Right ventricle myocardium inferior (tissue), 1 donor: ENCODE results near the gene ZNF497. TPM values are rescaled to one million over a fixed set of nuclear protein-coding genes. Genes with fewer than 3 reads are reported as not detected.
"Not testable (repeated sequence)": the region's sequence is repeated elsewhere in the genome, so short reads cannot be mapped to it uniquely, and the experiment has no call there.

Source experiments
- ATAC-seq: fragments of 200-7000 bp; cut with Tn5 transposase; one replicate; pipeline ENCODE4 v1.9.1; 2020; ENCODE audit warnings: mild to moderate bottlenecking, moderate library complexity
- DNase-seq: peaks from one replicate; pipeline ENCODE4 v3.0.0; 2021; ENCODE audit errors: missing footprints
- intact Hi-C: fragments of 100-400 bp; cut with DNase I; formaldehyde crosslinking; loops from one replicate; pipeline ENCODE4 v1.11.0; 2022
- total RNA-seq: library from RNA; stranded (reverse); fragmentation: NEBNext Ultra II Directional; extraction: Animal tissue kit (Norgen Biotek cat#: 25700); gene quantifications from one replicate; pipeline ENCODE4 v1.2.1, GENCODE V29; 2021
- donor health status: DM: no; HTN: yes; CAD: no; lungs with severe emphysema.

Gene ZNF497
- total RNA-seq, 1 donor from 2014 or later = 0.19 TPM

DNA sequence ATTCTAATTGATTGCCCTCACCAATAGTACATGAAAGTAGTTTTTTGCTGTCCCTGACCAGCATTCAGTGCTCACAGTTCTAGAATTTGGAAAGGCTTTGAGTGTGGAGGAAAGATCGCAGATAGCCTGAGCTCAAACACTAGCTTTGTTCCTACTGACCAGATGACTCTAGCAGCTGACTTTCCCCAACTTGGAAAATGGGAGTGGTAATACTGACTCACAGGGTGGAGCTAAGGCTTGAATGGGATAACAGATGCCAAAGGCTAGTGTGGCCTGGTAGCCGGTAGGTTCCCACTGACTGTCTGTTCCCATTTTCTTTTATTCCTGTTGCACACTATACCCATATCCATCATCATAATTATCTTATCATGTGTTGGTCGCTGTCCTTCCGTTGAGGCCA, 32.1 kb downstream of the ZNF497 start:
- DNase-seq (no peak), ATAC-seq (no peak)
- intact Hi-C loops = no loop called here

GRCh38 chr19:58328999-58329398, 33.6 kb downstream of the ZNF497 start:
- ATAC-seq (no peak), DNase-seq (no peak)
- intact Hi-C loops = no loop called here

DNA sequence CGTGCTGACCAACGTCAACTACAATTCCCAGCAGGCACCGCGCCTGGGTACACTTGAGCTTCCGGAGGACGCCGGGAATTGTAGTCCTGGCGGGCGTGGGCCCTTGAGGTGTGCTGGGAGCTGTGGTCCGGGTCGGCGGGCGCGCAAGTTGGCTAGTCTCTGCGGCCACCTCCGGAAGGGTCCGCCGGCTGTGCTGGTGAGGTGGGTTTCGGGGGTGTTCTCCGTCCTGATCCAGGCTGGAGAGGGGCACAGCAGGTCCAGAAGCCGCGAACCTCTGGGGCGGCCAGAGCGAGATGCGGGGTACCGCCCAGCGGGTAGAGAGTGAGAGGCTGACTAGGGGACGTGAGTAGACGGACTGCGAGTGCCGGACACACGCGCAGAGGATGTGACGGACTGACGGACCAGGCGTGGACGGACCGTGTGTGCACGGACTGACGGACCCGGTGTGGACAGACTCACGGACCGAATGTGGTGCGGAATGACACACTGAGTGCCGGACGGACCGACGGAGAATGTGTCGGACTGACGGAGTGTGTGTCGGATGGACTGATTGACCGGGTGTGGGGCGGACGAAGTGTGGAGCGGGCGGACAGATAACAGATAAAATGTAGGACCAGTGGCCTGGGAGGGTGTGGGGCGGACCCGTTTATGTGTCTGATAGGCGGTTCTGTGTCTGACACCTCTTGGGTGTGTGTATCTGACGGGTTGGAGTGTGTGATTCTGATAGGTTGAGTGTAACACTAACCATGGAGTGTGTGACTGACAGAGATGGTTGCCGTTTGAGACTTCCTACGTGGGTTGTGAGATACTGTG, 35.4 kb downstream of the ZNF497 start, which contains the start of gene ZSCAN22:
ZSCAN22 (plus strand) TSS at position 81 of the 813 bp plus-strand sequence. CDS start 7,809 bp downstream, outside the sequence.
- intact Hi-C loops = loop anchor here (1.0 to 2.0 kb wide), 2 partner anchors 35 to 54 kb away; partner anchors contain the start of genes ZNF497 and ZNF837
- peak; percentile 99 for DNase-seq
- ATAC-seq = peak; percentile 97

DNA sequence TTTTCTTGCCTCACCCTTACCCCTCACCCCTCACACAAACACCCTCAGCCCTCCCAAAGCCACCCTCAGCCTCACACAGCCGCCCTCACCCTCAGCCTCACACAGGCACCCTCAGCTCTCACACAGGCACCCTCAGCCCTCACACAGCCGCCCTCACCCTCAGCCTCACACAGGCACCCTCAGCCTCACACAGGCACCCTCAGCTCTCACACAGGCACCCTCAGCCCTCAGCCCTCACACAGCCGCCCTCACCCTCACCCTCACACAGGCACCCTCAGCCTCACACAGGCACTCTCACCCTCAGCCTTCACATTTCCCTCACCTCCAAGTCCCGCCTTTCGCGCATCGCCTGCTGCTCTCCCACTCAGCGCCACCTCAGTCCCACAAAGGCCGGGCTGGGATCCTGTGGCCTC, 36.0 kb downstream of the ZNF497 start:
- ATAC-seq = no peak
- DNase-seq = no peak
- intact Hi-C loops = loop anchor here (2.0 kb wide), 1 partner anchor 54 kb away; the partner anchor contains the start of gene ZNF837

- ATAC-seq (no peak), DNase-seq (no peak)
- intact Hi-C loops = loop anchor here (2.0 kb wide), 1 partner anchor 55 kb away; the partner anchor contains the start of gene ZNF837
Observed at GRCh38 chr19:58325311-58326022, 37.1 kb downstream of the ZNF497 start.

GRCh38 chr19:58319241-58319640, 43.3 kb downstream of the ZNF497 start:
- no peak for ATAC-seq
- no peak for DNase-seq
- intact Hi-C loops = no loop called here

- no peak for DNase-seq
- ATAC-seq = no peak
- intact Hi-C loops = no loop called here
Observed at GRCh38 chr19:58318297-58318696, 44.3 kb downstream of the ZNF497 start.

- DNase-seq = no peak
- intact Hi-C loops = no loop called here
- ATAC-seq = no peak
Observed at GRCh38 chr19:58317476-58318072, 45.0 kb downstream of the ZNF497 start.

- DNase-seq (no peak), ATAC-seq (no peak)
- intact Hi-C loops = no loop called here
Observed at GRCh38 chr19:58315580-58315979, 47.0 kb downstream of the ZNF497 start.

DNA sequence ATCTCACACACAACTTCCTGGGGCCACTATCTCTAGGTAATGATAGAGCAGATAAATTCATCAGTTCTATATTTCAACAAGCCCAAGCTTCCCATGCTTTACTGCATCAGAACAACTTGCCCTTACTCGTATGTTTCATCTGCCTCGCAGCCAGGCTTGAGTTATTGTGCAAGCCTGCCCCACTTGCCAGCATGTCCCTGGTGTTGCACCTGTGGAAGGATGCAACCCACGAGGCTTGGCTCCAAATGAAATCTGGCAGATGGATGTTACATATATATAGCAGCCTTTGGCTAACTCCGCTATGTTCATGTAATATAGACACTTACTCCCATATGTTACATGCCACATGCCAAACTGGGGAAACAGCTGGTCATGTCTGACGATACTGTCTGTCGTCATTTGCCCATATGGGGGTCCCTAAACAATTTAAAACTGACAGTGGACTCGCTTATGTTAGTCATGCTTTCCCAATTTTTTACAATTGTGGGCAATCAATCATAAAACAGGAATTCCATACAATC, 51.1 kb downstream of the ZNF497 start:
- ATAC-seq = no peak
- no peak for DNase-seq

DNA sequence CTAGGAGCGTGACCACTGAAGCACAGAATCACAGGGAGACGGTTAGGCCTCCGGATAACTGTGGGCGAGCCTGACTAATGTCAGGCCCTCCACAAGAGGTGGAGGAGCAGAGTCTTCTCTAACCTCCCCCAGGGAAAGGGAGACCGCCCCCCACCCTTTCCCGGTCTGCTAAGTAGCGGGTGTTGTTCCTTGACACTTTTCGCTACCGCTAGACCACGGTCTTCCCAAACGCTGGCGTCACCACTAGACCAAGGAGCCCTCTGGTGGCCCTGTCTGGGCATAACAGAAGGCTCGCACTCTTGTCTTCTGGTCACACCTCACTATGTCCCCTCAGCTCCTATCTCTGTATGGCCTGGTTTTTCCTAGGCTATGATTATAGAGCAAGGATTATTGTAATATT, 51.9 kb downstream of the ZNF497 start:
- intact Hi-C loops, DNase-seq: not testable (repeated sequence)
- ATAC-seq = peak; percentile 36

More for the DNA sequence above, 51.1 kb downstream of the ZNF497 start:
- intact Hi-C loops = no loop called here

DNA sequence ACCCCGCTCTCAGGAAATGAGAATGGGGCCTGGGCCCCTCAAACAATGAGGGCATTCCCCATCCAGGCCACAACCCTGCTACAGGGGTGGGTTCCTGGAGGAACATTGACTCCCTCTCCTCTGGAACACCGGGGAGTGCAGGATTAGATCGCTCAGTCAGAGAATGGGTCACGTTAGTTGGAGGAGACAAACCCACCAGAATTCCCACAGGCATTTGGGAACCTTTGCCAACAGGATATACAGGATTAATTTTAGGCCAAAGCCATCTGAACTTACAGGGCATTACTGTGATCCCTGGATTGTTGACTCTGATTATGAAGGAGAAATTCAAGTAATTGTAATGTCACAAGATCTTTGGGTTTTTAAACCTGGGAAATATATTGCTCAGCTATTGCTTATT, 54.8 kb downstream of the ZNF497 start:
- no peak for DNase-seq
- intact Hi-C loops = loop anchor here (10.0 kb wide), 1 partner anchor 83 kb away; the partner anchor contains the start of gene ZNF544
- ATAC-seq = no peak

DNA sequence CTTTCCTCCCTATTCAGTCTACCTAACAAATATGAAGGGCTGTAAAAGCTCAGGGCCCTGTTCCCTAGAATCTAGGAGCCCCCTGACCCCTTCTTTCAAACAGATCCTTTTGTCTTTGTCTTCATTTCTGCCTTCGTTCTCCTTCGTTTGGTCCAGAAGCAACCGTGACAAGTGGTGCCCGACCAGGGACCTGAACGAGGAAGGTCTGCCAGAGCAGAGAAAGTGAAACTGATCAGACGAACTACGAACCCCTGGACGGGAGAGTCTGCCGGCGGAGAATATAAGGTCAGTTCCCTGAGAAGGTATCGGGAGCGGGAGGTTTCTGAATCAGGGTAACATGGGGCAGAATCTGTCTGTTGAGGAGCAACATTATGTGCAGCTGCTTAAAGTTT, 56.6 kb downstream of the ZNF497 start:
- intact Hi-C loops = loop anchor here (10.0 kb wide), 1 partner anchor 81 kb away; the partner anchor contains the start of gene ZNF544
- ATAC-seq (no peak), DNase-seq (no peak)

DNA sequence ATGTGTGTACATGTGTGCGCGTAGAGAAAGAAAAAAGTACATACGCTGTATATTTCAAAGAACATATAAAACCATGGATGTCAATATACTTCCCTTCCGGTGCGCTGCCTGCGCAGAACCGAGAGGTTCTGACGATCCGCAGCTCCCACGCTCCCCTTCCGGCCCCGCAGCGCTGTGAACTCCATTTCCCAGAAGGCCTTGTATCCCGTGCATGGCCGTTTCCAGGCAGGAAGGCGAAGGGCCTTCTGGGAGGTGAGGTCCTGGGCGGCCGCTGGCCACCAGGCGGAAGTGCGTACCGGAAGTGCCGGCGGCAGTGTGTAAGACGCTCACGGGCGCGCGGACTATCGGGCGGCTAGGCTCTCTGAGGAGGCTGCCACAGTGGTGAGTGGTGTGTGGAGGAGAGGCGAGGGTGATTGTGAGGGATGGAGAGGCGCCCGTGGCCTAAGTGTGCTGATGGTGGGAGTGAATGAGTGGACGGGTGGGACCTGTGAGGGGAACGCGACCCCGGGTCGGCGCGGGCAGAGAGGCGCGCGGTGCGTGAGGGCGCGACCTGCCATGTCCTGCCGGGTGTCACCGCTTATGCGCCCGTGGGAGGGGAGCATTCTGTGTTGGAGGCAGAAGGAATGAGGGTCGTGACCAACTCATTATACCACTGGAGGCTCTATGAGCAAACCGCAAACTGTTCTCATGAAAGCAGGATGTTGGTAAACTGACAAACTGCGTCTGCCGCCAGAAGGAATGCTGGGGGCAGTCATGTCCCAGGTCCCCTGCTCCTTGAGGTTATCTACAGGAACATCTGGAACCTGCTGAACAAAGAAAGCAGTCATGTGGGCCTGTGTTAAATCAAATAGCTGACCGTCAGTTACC, 57.3 kb downstream of the ZNF497 start, which contains the start of gene ERVK3-1:
ERVK3-1 (plus strand) TSS at position 313 of the 867 bp plus-strand sequence. CDS start 6,792 bp downstream, outside the sequence.
- peak; percentile 100 for ATAC-seq
- DNase-seq = peak; percentile 99
- intact Hi-C loops = loop anchor here (10.0 kb wide), 1 partner anchor 80 kb away; the partner anchor contains the start of gene ZNF544

DNA sequence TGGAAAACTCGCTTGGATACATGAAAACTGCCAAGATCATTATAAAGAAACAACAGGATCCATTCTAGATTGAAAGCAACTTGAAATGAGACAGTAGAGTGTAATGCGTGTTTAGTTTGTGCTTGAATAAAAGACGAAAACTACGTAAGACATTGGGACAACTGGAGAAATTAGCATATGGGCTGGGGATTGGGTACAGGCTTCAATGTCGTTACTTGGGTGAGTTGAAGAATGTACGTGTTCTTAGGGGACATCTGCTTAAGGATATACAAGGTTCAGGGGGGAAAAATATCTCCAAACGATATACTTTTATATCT, 57.8 kb downstream of the ZNF497 start:
- intact Hi-C loops = loop anchor here (10.0 kb wide), 1 partner anchor 80 kb away; the partner anchor contains the start of gene ZNF544
- ATAC-seq (peak; percentile 4), DNase-seq (no peak)
